Muscle layer of duodenum (tissue), 2 donors: Measurements from ENCODE around the gene CEP57.
"Not testable (repeated sequence)": the region's sequence is repeated elsewhere in the genome, so short reads cannot be mapped to it uniquely, and the experiment has no call there.

Experiments
- H3K27ac ChIP-seq: one replicate; pipeline ENCODE4 v1.7.0; 2013; ENCODE audit warnings: mild to moderate bottlenecking, low read length
- H3K27me3 ChIP-seq: one replicate; pipeline ENCODE4 v1.7.0; 2013; ENCODE audit warnings: low read depth, mild to moderate bottlenecking, control low read depth, low read length
- H3K36me3 ChIP-seq, 2 donors: one replicate each; pipeline ENCODE4 v1.7.0; 2013; ENCODE audit warnings: low read length in 2 of 2, control low read depth in 1 of 2, mild to moderate bottlenecking in 1 of 2; ENCODE audit not compliant: insufficient read depth in 2 of 2, control insufficient read depth in 1 of 2
- H3K4me1 ChIP-seq, 2 donors: one replicate each; pipeline ENCODE4 v1.7.0; 2013; ENCODE audit warnings: low read length in 2 of 2, mild to moderate bottlenecking in 2 of 2, control low read depth in 1 of 2, moderate library complexity in 1 of 2; ENCODE audit not compliant: insufficient read depth in 2 of 2, control insufficient read depth in 1 of 2
- H3K4me3 ChIP-seq, 2 donors: one replicate each; pipeline ENCODE4 v1.7.0; 2013; ENCODE audit warnings: low read length in 2 of 2, low read depth in 1 of 2, mild to moderate bottlenecking in 1 of 2
- H3K9me3 ChIP-seq, 2 donors: one replicate each; pipeline ENCODE4 v1.7.0; 2013; ENCODE audit warnings: low read length in 2 of 2, control low read depth in 1 of 2, mild to moderate bottlenecking in 1 of 2; ENCODE audit not compliant: control insufficient read depth in 1 of 2
- donor health status: healthy.

CEP57 gene

DNA sequence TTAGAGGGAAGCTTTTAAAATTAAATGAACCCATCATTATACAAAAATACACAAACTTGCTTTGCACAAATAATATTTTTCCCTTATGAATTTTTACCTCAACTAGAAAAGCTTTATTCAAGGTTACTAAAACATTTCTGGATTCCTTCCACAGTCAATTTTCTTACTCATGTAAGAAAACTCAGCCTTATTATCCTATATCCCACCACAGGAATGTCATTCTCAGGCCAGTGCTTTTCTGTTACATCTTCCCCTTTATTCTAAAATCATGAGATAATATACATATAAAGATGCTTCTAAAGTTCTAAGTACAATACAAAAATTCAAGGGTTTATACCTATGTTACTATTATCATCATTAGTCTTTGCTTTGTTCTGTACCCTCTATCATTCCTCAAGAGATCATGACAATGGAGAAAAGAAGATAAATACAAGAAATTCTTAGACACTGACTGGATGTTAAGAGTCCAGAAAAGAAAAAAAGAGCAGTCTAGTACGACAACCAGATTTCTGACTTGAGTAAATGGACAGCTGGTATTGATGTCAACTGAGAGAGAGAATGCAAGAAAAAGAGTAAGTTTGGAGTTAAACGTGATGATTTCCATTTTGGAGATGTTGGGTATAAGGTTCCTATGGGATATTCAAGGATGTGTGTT, 73.3 kb downstream of the CEP57 start:
- Histone ChIP-seq H3K27me3 (no peaks in the 10 kb centered on the region), H3K4me1 (no peaks in the 10 kb centered on the region), H3K36me3 (peaks cover 13 to 17% of the 10 kb centered on the region in 2 donors), H3K9me3 (no peaks in the 10 kb centered on the region), H3K4me3 (no peak overlapping the region), H3K27ac (no peak overlapping the region)

DNA sequence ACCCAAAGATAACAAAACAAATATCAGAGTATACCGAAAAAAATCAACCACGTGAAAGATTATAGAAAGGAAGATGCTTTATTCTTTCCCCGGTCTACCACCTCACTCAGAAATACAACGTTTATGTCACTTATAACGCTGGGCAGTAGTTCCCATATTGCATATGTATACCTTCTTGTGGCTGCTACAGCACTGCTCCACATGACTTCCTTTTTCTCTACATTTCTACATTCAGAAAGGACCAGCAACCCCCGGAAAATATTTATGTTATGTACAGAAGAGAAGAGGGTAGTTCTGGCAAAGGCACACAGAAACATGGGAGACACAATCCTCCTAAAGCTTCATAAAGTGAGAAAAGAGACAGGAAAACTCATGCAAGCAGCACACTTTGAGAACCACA, 76.8 kb downstream of the CEP57 start:
- Histone ChIP-seq H3K36me3 (peaks cover 8 to 13% of the 10 kb centered on the region in 2 donors), H3K4me1 (no peaks in the 10 kb centered on the region), H3K27ac (no peak overlapping the region), H3K27me3 (no peaks in the 10 kb centered on the region), H3K4me3 (no peak overlapping the region), H3K9me3 (no peaks in the 10 kb centered on the region)

DNA sequence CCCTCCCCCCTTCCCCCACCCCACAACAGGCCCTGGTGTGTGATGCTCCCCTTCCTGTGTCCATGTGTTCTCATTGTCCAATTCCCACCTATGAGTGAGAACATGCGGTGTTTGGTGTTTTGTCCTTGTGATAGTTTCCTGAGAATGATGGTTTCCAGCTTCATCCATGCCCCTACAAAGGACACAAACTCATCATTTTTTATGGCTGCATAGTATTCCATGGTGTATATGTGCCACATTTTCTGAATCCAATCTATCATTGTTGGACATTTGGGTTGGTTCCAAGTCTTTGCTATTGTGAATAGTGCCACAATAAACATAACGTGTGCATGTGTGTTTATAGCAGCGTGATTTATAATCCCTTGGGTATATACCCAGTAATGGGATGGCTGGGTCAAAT, 80.6 kb downstream of the CEP57 start:
- H3K4me3 ChIP-seq, H3K27ac ChIP-seq, H3K36me3 ChIP-seq, H3K27me3 ChIP-seq, H3K9me3 ChIP-seq, H3K4me1 ChIP-seq: not testable (repeated sequence)

DNA sequence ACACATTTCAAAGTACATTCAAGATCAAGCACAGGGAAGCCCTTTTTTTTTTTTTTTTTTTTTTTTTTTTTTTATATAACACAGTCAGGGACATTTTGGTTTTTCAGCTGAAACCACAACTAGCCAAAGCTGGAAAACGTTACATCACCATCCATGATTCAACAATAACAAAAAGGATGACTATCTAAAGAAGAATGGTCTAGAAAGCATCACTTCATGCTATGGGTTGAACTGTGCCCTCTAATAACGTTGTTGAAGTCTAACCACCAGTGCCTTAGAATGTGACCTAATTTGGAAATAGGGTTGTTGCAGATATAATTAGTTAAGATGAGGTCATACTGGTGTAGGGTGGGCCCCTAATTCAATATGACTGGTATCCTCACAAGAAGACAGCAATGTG, 87.0 kb downstream of the CEP57 start:
- H3K27ac ChIP-seq, result no peak overlapping the region
- H3K4me3 ChIP-seq, result no peak overlapping the region
- no peaks in the 10 kb centered on the region for H3K9me3 ChIP-seq
- peaks cover 0 to 3% of the 10 kb centered on the region in 2 donors for H3K36me3 ChIP-seq
- no peaks in the 10 kb centered on the region for H3K4me1 ChIP-seq
- H3K27me3 ChIP-seq, result no peaks in the 10 kb centered on the region
